Stimulated activated naive CD8-positive, alpha-beta T cell treated with anti-CD3 and anti-CD28 coated beads, Interleukin-15, amount 100 ng/mL, for 72 hours (primary cell): Measurements from ENCODE around the gene SCAP.

Experiments used
- ATAC-seq: fragments of 150-1000 bp; cut with Tn5 transposase; 2 replicates; pipeline ENCODE4 v1.10.0; 2021; ENCODE audit warnings: mild to moderate bottlenecking, moderate library complexity
- DNase-seq, 2 donors: peaks; one replicate each; pipeline ENCODE4 v3.0.0; 2021 to 2022
- H3K27ac Mint-ChIP-seq, 2 donors: one replicate each; pipeline ENCODE4 v1.8.0; 2022; ENCODE audit warnings: mild to moderate bottlenecking in 2 of 2, mixed read lengths in 2 of 2, moderate library complexity in 2 of 2
- H3K27me3 Mint-ChIP-seq: one replicate; pipeline ENCODE4 v1.8.0; 2022; ENCODE audit warnings: mixed read lengths
- H3K4me1 Mint-ChIP-seq: one replicate; pipeline ENCODE4 v1.8.0; 2022; ENCODE audit warnings: mild to moderate bottlenecking, mixed read lengths
- H3K4me3 Mint-ChIP-seq, 2 donors: one replicate each; pipeline ENCODE4 v1.8.0; 2022; ENCODE audit warnings: mild to moderate bottlenecking in 2 of 2, mixed read lengths in 2 of 2, moderate library complexity in 1 of 2
- H3K9me3 Mint-ChIP-seq, 2 donors: one replicate each; pipeline ENCODE4 v1.8.0; 2022; ENCODE audit warnings: mixed read lengths in 2 of 2

Gene SCAP

GRCh38 chr3:47414666-47415587 is 60.8 kb downstream of the SCAP start:
- Mint-ChIP-seq H3K27me3 (no peaks in the 10 kb centered on the region), H3K4me1 (peaks cover 11% of the 10 kb centered on the region), H3K9me3 (no peaks in the 10 kb centered on the region), H3K4me3 (no peak overlapping the region), H3K27ac (no peak overlapping the region)
- no peak for ATAC-seq
- DNase-seq, result no peak

GRCh38 chr3:47414161-47414564 is 61.6 kb downstream of the SCAP start:
- H3K4me3 Mint-ChIP-seq, result no peak overlapping the region
- H3K27ac Mint-ChIP-seq, result peak overlapping the region in 1 of 2 donors; percentile 34
- peaks cover 11% of the 10 kb centered on the region for H3K4me1 Mint-ChIP-seq
- DNase-seq, result no peak
- no peaks in the 10 kb centered on the region for H3K9me3 Mint-ChIP-seq
- no peaks in the 10 kb centered on the region for H3K27me3 Mint-ChIP-seq
- no peak for ATAC-seq

DNA sequence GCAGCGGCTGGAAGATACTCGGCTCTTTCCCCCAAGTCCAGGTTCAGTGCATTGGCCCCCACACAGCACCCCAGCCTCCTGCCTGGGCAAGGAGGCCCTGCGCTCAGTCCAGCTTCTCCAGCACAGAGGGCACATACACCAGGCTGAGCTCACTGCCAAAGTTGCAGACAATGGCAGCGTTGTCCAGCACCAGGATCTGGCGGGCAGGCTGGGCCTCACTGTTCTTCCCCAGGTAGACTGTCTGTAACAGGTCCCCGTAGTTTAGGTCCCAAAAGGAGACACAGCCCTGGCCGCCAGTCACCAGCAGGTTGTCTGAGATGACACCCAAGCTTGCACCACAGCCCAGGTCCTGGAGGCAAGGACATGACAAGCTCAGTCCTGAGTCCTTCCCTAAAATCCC is 62.0 kb downstream of the SCAP start:
- Mint-ChIP-seq H3K27ac (no peak overlapping the region), H3K4me1 (peaks cover 11% of the 10 kb centered on the region), H3K27me3 (no peaks in the 10 kb centered on the region), H3K9me3 (no peaks in the 10 kb centered on the region), H3K4me3 (no peak overlapping the region)
- ATAC-seq (no peak), DNase-seq (no peak)

- Mint-ChIP-seq H3K9me3 (no peaks in the 10 kb centered on the region), H3K27ac (peak overlapping the region; percentile 46 to 89), H3K4me3 (no peak overlapping the region), H3K4me1 (peaks cover 11% of the 10 kb centered on the region), H3K27me3 (no peaks in the 10 kb centered on the region)
- ATAC-seq (no peak), DNase-seq (no peak)
Observed at GRCh38 chr3:47412842-47413520, 62.8 kb downstream of the SCAP start.

DNA sequence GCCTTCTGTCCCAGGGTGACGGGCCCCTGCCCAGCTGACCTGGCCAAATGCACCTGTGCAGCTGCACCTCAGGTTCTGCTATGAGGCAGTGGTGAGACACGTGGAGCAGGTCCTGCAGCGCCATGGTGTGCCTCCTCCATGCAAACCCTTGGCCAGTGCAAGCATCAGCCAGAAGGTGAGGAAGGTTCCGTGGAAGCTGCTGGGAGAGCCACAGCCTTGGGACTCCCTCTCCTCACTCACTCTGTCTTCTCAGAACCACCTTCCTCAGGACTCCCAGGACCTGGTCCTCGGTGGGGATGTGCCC is 63.3 kb downstream of the SCAP start:
- no peak for ATAC-seq
- Mint-ChIP-seq H3K27ac (no peak overlapping the region), H3K9me3 (no peaks in the 10 kb centered on the region), H3K27me3 (no peaks in the 10 kb centered on the region), H3K4me3 (no peak overlapping the region), H3K4me1 (peaks cover 11% of the 10 kb centered on the region)
- no peak for DNase-seq

DNA sequence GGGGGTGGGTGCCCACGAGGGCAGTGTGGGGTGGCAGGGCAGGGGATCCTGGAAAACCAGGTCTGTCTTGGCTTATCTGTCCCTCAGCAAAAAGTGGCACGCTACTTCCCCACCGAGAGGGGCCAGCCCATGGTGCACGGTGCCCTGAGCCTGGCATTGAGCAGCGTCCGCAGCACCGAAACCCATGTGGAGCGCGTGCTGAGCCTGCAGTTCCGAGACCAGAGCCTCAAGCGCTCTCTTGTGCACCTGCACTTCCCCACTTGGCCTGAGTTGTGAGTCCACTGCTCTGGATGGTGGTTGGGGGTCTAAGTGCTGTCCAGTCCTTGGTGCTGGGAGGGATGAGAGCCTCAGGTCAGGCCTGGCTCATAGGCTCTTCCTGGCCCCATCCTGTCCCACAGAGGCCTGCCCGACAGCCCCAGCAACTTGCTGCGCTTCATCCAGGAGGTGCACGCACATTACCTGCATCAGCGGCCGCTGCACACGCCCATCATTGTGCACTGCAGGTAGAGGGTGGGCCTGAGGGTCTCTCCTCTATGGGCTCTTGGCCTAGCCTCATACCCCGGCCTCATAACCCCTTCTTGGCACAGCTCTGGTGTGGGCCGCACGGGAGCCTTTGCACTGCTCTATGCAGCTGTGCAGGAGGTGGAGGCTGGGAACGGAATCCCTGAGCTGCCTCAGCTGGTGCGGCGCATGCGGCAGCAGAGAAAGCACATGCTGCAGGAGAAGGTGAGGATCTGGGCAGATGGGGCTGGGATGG is 63.9 kb downstream of the SCAP start:
- H3K4me3 Mint-ChIP-seq, result no peak overlapping the region
- no peak for ATAC-seq
- no peak for DNase-seq
- no peaks in the 10 kb centered on the region for H3K27me3 Mint-ChIP-seq
- H3K27ac Mint-ChIP-seq, result peak overlapping the region in 1 of 2 donors; percentile 24
- H3K9me3 Mint-ChIP-seq, result no peaks in the 10 kb centered on the region
- H3K4me1 Mint-ChIP-seq, result peaks cover 11% of the 10 kb centered on the region

DNA sequence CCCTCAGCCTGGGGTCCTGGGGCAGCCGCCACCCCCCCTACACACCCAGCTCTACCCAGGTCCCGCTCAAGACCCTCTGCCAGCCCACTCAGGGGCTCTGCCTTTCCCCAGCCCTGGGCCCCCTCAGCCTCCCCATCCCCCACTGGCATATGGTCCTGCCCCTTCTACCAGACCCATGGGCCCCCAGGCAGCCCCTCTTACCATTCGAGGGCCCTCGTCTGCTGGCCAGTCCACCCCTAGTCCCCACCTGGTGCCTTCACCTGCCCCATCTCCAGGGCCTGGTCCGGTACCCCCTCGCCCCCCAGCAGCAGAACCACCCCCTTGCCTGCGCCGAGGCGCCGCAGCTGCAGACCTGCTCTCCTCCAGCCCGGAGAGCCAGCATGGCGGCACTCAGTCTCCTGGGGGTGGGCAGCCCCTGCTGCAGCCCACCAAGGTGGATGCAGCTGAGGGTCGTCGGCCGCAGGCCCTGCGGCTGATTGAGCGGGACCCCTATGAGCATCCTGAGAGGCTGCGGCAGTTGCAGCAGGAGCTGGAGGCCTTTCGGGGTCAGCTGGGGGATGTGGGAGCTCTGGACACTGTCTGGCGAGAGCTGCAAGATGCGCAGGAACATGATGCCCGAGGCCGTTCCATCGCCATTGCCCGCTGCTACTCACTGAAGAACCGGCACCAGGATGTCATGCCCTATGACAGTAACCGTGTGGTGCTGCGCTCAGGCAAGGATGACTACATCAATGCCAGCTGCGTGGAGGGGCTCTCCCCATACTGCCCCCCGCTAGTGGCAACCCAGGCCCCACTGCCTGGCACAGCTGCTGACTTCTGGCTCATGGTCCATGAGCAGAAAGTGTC is 64.7 kb downstream of the SCAP start:
- DNase-seq, result no peak
- Mint-ChIP-seq H3K27ac (peak overlapping the region in 1 of 2 donors; percentile 66), H3K4me3 (no peak overlapping the region), H3K27me3 (no peaks in the 10 kb centered on the region), H3K4me1 (peaks cover 10% of the 10 kb centered on the region), H3K9me3 (no peaks in the 10 kb centered on the region)
- peak; percentile 26 for ATAC-seq

GRCh38 chr3:47410417-47410720 is 65.4 kb downstream of the SCAP start:
- Mint-ChIP-seq H3K9me3 (no peaks in the 10 kb centered on the region), H3K27ac (peak overlapping the region in 1 of 2 donors; percentile 66), H3K4me1 (peaks cover 4% of the 10 kb centered on the region), H3K4me3 (no peak overlapping the region), H3K27me3 (no peaks in the 10 kb centered on the region)
- ATAC-seq (peak; percentile 1), DNase-seq (no peak)

- Mint-ChIP-seq H3K27ac (no peak overlapping the region), H3K4me3 (no peak overlapping the region), H3K4me1 (no peaks in the 10 kb centered on the region), H3K9me3 (no peaks in the 10 kb centered on the region), H3K27me3 (no peaks in the 10 kb centered on the region)
- DNase-seq (no peak), ATAC-seq (peak; percentile 18)
Observed at GRCh38 chr3:47409688-47410416, 65.9 kb downstream of the SCAP start.

DNA sequence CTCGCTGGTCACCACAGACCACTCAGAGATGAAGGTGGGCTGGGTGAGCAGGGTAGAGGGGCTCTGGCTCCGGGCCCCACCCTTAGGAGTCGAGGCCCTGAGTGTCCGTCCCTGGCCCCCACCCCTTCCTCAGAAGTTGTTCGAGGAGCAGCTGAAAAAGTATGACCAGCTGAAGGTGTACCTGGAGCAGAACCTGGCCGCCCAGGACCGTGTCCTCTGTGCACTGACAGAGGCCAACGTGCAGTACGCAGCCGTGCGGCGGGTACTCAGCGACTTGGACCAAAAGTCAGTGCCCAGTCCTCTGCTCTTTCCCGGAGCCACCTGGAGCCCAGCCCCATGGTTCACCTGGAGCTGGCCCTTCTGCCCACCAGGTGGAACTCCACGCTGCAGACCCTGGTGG is 66.5 kb downstream of the SCAP start:
- no peak overlapping the region for H3K27ac Mint-ChIP-seq
- H3K4me3 Mint-ChIP-seq, result no peak overlapping the region
- no peaks in the 10 kb centered on the region for H3K4me1 Mint-ChIP-seq
- no peaks in the 10 kb centered on the region for H3K27me3 Mint-ChIP-seq
- H3K9me3 Mint-ChIP-seq, result no peaks in the 10 kb centered on the region
- ATAC-seq (no peak), DNase-seq (no peak)

DNA sequence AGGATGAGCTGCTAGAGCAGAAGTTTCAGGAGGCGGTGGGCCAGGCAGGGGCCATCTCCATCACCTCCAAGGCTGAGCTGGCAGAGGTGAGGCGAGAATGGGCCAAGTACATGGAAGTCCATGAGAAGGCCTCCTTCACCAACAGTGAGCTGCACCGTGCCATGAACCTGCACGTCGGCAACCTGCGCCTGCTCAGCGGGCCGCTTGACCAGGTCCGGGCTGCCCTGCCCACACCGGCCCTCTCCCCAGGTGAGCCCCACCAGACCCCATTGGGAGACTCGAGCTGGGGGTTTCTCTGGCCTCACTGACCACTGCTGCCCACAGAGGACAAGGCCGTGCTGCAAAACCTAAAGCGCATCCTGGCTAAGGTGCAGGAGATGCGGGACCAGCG is 66.9 kb downstream of the SCAP start:
- Mint-ChIP-seq H3K4me3 (no peak overlapping the region), H3K27me3 (no peaks in the 10 kb centered on the region), H3K4me1 (no peaks in the 10 kb centered on the region), H3K9me3 (no peaks in the 10 kb centered on the region), H3K27ac (no peak overlapping the region)
- ATAC-seq, result no peak
- no peak for DNase-seq

- Mint-ChIP-seq H3K9me3 (no peaks in the 10 kb centered on the region), H3K27ac (peak overlapping the region; percentile 50 to 69), H3K27me3 (no peaks in the 10 kb centered on the region), H3K4me1 (no peaks in the 10 kb centered on the region), H3K4me3 (no peak overlapping the region)
- DNase-seq (no peak), ATAC-seq (no peak)
Observed at GRCh38 chr3:47407896-47408838, 67.6 kb downstream of the SCAP start.

- ATAC-seq, result no peak
- Mint-ChIP-seq H3K9me3 (no peaks in the 10 kb centered on the region), H3K4me1 (no peaks in the 10 kb centered on the region), H3K4me3 (no peak overlapping the region), H3K27ac (peak overlapping the region in 1 of 2 donors; percentile 83), H3K27me3 (no peaks in the 10 kb centered on the region)
- no peak for DNase-seq
Observed at GRCh38 chr3:47407237-47407636, 68.5 kb downstream of the SCAP start.

DNA sequence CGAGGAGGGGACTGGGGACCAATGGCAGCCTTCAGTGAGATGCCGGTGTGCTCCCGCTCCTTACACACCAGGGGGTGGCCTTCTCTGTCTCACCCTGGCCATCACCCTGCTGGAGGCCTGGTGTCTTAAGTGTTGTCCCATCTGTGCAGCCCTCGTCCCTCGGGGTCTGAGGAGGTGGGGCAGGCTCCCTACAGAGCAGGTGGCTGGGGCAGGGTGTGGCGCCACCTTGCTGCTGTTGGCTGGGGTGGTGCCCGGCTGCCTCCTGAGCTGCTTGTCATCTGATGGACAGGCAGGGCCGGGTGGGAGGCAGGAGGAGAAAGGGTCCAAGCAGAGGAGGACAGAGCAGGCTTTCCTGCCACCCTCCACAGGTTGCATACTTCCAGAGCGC is 69.0 kb downstream of the SCAP start:
- H3K27ac Mint-ChIP-seq, result peak overlapping the region in 1 of 2 donors; percentile 83
- no peaks in the 10 kb centered on the region for H3K27me3 Mint-ChIP-seq
- DNase-seq (no peak), ATAC-seq (no peak)
- H3K4me1 Mint-ChIP-seq, result no peaks in the 10 kb centered on the region
- no peak overlapping the region for H3K4me3 Mint-ChIP-seq
- H3K9me3 Mint-ChIP-seq, result no peaks in the 10 kb centered on the region
